Putamen (tissue), 1 donor: ENCODE measurements around the gene YBX2.
"Not testable (repeated sequence)": the region's sequence is repeated elsewhere in the genome, so short reads cannot be mapped to it uniquely, and the experiment has no call there.

Experiments used
- DNase-seq: peaks from one replicate; pipeline ENCODE4 v3.0.0-alpha.2; 2016; ENCODE audit warnings: low spot score

YBX2 gene

DNA sequence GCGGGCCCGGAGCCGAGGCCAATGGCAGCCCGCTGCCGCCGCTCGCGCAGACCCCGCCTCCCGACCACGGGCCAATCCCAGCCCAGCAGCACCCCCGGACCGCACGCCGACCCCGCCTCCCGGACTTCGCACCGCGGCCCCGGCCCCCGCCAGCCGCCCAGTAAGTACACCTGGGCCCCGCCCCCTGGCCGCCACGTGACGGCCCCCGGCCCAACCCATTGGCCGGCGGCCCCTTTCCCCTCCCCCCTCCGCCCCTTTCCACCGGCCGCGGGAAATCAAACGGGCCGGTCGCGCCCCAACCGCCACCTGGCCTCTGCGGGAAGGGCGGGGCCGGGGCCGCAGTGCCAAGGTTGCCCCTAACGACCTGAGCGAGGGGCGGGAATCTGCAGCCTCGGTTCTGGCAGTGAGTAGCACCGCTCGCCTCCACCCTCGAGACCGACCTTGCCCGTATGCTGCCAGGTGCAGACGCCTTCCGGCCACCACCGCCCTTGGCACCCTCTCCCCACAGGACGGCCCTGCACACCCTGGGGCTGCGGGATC is at the start of gene YBX2:
TSS of gene YBX2 (minus strand) at position 26 of the 540 bp plus-strand sequence. CDS start 139 bp downstream, outside the sequence.
- DNase-seq = no peak

DNA sequence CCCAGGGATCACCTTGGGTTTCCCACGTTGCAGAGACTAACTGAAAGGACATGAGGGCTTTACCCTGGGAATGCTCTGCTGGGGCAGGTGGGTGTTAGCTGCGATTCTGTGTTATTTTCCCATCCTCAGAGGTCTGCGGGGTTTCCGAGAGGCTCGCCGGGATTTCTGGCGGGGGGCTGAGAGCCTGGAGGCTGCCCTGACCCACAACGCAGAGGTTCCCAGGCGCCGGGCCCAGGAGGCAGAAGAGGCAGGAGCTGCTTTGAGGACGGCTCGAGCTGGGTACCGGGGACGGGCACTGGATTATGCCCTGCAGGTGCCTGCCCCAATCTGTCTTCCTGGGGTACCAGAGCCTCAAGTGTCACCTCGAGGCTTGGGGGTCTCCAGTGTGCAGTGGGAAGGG is 48.8 kb upstream of the YBX2 start:
- no peak for DNase-seq

DNA sequence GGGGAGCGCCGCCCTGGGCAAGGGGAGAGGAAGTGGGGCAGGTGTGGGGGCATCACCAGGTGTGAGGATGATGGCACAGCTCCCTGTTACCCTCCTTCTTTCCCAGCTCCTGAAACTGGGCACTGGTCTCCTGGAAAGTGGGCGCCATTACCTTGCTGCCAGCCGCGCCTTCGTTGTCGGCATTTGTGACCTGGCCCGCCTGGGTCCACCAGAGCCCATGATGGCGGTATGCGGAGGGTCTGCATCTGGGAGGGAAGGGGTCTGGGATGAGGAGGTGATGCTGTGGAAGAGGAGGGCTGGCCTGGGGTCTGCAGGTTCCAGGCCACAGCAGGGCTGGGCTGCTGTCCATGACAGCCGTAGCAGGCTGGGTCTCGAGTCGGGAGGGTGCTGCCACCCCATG is 47.4 kb upstream of the YBX2 start:
- DNase-seq = no peak

DNA sequence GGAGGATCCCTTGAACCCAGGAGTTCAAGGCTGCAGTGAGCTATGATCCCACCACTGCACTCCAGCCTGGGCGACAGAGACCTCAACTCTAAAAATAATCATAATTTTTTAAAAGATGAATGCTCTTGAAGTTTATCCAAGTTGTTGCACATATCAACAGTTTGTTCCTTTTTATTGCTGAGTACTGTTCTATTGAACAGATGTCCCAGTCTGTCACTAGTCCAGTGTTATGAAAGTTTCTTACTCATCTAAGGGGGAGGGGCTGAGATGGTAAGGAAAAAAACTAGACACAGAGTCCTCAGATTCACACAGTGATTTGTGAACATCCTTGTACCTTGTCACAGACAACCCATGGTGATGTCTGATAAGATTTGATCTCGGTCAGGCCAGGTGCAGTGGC is 45.7 kb upstream of the YBX2 start:
- DNase-seq = no peak

DNA sequence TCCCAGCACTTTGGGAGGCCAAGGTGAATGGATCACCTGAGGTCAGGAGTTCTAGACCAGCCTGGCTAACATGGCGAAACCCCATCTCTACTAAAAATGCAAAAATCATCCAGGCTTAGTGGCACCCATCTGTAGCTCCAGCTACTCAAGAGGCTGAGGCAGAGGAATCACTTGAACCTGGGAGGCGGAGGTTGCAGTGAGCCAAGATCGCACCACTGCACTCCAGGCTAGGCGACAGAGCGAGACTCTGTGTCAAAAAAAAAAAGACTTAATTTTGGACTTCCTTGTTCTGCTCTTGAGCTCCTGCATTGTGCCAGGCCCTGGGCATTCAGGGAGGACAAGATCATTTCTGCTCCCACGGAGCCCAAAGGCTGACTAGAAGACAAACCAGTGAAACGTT is 43.2 kb upstream of the YBX2 start:
- not testable (repeated sequence) for DNase-seq

DNA sequence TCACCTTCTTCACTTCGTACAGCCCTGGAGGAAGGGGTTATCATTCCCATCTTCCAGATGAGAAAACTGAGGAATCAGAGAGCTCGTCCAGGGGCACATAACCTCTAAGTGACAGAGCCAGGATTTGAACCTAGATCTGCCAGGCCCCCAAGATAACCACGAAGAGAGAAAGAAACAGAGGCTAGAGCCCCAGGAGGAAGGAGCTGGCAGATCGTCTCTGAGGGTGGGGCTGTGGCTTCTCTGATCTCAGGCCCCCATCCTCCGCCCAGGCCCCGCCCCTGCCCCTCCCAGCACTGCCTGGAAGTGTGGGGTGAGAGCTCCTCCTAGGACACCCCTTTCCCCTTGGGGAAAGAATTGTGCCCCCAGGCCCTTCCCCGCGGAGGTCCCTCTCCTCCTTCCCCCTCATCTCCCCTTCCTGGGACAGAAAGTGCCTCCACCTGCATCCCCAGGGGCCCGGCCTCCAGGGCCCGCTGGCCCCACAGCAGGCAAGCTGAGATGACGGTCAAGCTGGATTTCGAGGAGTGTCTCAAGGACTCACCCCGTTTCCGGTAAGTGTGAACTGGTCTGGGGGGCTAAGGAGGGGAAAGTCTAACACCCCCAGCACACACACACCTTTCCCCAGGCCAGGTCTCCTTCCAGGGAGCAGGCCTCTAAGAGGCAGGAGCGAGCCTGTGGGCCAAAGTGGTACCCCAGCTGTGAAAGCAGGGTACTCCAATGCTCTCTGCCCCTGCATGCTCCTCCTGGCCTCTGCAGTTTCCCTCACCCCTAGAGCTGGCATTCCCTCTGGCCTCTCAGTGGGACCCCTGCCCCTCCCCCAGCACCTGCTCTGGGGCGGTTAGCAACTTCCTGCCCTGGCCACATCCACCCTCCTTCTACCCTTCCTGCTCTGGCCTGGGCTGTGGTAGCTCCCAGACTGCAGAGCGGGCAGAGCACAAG is 42.1 kb upstream of the YBX2 start, which contains the start of gene ACAP1:
TSS of gene ACAP1 (plus strand) at position 290 of the 936 bp plus-strand sequence. CDS start at position 496, 206 bp downstream.
- no peak for DNase-seq

DNA sequence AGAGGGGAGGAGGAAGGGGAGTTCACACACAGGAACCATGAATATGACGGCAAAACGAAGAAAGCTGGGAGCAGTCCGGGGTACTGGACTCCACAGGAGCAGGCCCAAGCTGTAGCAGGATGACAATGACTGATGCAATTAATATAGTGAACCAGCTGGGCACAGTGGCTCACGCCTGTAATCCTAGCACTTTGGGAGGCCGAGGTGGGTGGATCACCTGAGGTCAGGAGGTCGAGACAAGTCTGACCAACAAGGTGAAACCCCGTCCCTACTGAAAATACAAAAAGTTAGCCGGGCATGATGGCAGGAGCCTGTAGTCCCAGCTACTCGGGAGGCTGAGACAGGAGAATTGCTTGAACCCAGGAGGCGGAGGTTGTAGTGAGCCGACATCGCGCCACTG is 41.3 kb upstream of the YBX2 start:
- DNase-seq = not testable (repeated sequence)

DNA sequence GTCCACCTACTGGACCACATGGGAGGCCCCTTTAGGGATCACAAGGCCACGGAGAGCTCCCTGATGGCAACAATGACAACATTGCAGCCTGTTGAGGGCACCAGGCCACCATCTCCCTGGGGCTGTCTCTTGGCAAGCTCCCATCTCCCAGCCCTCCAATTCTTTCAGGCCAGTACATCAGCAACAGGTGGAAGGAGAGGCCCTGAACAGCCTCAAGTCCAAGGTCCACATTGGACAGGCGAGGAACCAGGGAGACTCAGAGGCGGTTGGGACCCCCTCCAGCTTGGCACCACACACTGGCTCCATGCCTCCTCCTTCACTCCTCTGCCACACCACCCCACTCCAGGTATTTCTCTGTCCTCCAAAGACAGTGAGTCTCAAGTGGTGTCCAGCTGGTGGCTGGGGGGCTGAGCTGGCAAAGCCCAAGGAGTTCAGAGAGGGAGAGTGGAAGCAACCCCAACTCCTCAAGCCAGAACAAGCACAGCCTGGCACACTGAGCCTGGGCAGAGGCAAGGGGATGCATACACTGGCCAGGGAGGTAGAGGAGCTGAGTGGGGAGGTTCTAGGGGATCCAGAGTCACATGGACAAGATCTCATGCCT is 40.6 kb upstream of the YBX2 start:
- DNase-seq = no peak

DNA sequence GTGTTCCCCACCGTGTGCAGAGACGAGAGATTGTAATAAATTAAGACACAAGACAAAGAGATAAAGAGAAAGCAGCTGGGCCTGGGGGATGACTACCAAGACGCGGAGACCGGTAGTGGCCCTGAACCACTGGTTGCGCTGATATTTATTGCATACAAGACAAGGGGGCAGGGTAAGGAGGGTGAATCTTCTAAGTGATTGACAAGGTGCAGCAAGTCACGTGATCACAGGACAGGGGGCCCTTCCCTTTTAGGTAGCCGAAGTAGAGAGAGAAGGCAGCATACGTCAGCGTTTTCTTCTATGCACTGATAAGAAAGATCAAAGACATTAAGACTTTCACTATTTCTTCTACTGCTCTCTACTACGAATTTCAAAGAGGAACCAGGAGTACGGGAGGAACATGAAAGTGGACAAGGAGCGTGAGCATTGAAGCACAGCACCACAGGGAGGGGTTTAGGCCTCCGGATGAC is 38.2 kb upstream of the YBX2 start:
- not testable (repeated sequence) for DNase-seq

DNA sequence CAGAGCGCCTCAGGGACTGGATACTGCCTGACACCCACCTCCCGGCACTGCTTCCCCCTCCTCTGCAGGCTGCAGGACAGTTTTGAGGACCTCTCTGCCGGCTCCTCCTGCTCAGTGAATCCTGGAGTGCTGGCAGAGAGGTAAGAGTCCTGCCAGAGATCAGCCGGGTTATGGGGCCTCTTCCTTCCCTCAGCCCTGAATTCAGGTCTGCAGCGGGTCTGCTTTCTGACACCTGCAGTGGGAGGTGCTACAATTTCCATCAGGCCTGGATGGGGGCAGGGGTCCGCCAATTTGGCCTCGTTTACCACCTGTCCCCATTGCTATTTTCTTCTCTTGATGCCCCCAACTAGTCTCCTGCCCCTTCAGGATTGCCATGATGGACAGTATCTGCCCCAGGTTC is 37.7 kb upstream of the YBX2 start:
- DNase-seq = no peak

DNA sequence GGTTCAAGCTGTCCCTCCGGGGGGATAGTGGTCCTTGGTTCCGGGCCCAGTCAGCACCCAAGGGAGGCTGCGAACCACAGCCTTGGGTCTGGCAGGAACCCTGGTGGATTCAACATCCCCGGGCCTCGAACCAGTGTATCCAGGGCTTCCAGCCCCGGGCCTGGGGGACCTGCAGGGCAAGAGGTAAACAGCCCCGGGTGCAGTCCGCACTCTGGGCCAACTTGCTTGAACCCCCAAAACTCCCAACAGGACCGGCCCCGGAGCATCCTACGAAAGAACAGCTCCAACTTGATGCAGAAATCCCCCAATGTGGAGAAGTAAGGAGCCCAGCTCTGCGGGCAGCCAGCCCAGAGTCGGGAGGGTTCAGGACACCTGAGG is 36.2 kb upstream of the YBX2 start:
- DNase-seq = no peak

DNA sequence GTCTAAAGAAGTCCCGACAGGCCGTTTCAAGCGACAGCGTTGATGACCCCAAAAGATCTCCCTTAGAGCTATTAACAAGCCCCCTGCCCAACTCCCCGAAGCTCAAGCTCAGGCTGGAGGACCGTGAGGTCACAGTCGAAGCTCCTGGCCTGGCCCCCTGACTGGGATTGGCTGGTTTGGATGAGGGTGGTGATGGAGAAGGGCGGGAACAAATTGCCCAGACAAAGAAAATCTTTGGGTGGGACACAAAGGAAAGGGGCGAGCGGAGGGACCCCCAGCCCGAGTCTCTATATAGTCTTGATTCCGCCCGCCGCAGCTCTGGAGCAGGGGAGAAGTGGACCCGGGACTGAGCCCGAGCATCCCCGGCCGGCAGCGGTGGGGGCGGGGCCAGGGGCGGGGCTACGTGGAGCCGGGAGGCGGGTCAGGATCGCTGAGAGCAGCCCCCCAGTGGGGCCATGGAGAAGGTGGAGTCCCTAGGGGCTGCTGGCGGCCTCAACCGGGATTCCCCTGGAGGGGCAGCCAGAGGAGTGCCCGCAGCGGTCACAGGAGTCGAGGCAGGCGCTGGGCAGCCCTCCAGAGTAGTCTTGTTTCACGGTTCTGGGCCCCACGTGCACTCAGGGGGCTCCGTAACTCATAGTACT is 35.7 kb upstream of the YBX2 start:
- peak; percentile 86 for DNase-seq

DNA sequence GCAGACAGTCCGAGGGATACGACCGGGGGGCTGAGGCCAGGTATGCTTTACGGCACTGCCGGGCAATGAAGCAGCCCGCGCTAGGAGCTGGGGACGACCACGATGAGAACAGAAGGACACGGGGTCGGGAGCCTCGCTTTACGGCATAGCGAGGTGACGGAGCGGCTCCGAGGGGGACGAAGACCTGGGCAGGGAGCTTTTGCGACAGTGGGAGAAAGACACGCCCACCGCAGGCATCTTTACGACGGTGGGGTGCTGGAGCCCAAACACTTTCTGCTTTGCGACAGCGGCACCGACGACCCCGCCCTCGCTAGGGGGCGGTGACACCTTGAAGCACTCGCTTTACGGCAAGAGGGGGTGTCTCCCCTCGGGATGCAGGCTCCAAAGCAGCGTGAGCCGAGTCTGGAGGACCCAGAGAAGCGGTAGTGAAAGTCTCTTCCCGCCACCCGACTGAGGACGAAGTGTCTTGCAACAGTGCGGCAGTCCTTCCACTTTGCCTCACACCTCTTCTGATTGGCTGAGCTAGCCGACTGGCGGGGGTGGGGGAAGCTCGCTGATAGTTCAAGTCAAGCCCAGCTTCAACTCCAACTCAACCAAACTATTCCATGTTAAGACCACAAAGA is 35.0 kb upstream of the YBX2 start:
- peak; percentile 98 for DNase-seq

DNA sequence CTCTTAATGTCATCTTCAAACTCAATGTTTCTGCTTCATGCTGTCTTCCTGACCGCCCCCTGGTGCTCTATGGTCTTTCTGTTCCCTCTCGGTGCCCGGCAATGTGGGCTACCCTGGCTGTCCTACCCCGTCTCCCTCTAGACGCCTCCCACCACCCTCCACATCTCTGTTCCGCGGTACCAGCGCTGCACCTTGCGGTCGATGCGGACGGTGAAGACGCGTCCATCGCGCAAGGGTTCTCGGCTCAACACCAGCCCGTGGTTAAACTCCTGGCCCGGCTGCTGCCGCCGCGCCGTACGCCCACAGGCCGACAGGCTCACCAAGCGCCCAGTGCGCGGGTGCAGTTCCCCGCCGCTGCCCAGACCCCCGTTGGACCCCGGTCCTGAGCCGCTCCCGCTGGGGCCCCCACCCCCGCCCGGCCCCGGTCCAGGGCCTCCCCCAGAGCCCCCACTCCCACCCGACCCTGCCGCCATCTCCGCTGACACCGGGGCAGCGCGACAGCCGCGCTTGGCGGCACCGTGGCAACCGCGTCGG is 34.5 kb upstream of the YBX2 start, which contains the start of gene NEURL4:
TSS of gene NEURL4 (minus strand) at position 496 of the 534 bp plus-strand sequence. CDS start at position 473, 23 bp downstream.
- no peak for DNase-seq

DNA sequence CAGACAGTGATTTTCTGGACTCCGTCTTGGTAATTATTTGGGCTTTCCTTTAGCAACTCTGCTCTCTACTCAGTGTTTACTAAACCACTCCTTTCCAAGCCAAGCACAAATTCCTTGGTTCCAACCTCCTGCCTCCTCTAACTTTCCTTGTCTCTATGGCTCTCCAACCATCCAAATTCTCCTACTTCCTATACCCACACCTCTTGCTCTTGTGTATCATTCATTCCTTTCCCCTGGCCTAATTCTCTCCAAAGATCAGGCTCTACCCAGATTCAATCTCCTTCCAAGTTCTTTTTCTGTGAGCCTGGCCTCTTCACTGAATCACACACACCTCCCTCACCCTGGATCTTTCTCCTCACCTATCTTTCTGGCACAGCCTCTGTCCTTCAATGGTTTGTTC is 33.6 kb upstream of the YBX2 start:
- no peak for DNase-seq

DNA sequence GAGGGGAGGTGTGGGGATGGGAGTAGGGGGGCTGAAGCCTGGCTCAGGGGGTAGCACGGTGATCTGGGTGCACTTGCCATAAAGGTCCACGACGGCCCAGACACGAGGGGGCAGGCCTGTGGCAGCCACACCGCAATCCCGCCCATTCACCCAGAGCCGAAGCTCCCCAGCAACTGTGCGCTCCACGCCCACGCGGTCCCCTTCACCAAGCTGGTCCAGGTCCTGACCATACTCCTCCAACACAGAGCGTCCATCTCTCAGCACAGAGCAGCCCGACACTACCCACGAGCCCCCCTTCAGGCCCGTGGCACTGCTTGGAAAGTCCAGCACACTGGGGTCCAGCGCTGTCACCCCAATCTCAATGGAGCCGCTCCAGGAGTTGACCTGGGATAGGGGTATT is 33.1 kb upstream of the YBX2 start:
- no peak for DNase-seq

DNA sequence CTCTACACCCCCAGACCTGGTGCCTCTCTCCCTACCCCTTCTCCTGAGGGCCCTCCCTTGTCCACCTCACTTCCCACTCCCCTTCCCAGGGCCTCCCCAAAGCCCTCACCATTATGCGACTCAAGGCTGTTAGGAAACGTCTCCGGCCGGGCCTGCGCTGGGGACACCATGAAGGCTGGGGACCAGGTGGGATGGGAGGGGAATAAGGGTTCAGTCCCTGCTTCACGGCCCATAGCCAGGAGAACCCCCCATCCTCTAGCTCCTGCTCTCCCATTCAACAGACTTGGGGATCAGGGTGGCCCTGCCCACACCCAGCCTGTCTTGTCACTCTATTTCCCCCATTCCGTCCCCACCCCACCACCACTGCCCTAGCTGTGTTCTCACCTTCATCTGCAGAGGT is 32.6 kb upstream of the YBX2 start:
- no peak for DNase-seq

DNA sequence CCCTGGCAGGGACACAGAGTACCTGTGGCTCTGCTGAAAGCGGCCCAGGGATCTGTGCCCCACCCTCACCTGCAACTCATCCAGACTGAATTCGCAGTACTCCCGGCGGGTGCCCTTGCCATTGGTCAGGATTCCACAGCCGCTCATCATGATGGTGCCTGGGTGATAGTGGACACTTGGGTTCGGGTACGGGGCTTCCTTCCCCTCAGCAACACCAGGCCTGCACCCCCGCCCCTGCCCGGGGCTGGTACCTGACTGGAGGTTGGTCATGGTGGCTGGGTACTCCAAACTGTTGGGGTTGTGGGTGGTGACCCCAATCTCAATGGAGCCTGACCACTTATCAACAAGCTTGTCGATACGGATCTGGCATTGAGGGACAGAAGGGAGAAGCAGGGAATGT is 31.7 kb upstream of the YBX2 start:
- DNase-seq = no peak

DNA sequence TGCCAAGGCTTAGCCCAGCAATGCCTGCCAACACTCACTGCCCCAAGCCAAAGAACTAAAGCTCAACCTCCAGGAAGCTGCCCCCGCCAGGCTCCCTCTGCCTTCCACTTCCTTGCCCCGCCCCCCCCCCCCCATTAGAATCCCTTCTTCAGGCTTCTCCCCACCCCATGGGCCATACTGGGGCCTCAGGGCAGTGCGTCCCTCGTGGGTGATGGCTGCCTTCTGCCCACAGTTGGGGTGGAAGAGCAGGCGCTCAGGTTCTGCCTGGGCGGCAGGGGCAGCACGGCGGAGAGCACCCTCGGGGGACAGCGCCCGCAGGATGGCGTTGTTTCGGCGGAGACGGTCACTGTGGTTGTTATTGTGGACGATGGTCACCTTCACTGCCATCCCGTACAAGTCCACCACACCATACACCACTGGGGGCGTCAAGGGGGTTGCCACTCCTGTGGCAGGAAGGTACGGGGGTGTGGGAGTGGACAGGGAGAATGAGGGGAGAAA is 30.6 kb upstream of the YBX2 start:
- no peak for DNase-seq

DNA sequence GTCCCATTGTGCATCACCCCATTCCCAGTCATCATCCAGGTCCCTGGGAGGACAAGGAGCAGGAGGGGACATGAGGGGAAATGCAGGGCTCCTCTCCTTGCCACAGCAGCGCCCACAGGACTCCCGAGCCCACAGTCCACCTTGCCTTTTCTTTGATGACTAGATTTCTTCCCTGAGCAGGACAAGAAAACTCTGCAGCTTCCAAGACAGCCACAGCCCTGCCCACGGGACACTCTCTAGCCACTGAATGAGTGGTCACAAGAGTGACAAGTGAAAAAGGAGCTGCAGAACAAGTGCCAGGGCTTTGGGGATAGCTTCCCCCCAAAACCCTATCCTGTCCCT is 30.0 kb upstream of the YBX2 start:
- DNase-seq = no peak

DNA sequence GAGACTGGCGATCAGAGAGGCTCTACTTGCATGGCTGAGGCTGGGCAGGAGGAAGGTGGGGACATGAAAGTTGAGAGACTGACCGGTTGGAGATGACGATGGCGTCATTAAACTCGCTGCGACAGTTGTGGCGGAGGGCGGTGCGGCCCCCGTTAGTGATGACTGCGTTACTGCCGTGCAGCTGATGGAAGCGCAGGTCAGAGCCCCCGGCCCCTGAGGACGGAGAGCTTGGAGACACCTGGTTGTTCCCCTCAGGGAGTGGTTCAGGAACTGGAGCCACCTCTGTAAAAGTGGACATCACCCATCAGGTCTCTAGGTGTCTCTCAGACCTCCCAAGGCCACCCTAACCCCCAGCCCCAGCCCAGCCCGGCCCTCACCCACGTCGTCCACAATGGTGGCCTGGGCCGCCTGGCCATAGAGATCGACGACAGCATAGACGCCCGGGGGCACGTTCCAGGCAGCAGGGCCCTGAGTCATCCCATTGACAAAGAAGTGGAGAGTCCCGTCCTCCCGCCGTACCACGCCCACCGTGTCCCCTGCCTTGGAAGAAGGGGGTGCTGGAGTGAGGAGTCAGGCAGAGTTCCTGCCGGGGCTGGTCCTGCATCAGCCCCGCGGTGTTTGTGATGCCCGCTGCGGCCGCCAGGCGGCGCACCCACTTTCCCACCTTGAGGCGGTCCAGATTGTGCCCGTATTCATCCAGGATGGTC is 29.4 kb upstream of the YBX2 start:
- DNase-seq = no peak
